B cell (primary cell): ENCODE results near the gene NPPB. TPM values are rescaled to one million over a fixed set of nuclear protein-coding genes. Genes with fewer than 3 reads are reported as not detected.

Experiments used
- ATAC-seq: fragments of 200-7000 bp; cut with Tn5 transposase; one replicate; pipeline ENCODE4 v1.10.0; 2021; ENCODE audit warnings: low read depth, mild to moderate bottlenecking, moderate number of reproducible peaks, moderate library complexity
- CTCF ChIA-PET: fragments of 350-600 bp; sonication (Branson Sonifier 250); formaldehyde crosslinking; loops from one replicate; lab custom pipeline; 2021; ENCODE audit warnings: antibody characterized with exemption, inconsistent platforms; lab: Charles Lee
- POLR2A ChIA-PET: fragments of 350-600 bp; sonication (Branson Sonifier 250); formaldehyde crosslinking; loops from one replicate; lab custom pipeline; 2021; ENCODE audit warnings: antibody characterized with exemption; lab: Charles Lee
- DNase-seq: peaks from one replicate; pipeline ENCODE4 v3.0.0; 2013
- H2AFZ ChIP-seq: 2 replicates; pipeline ENCODE4 v1.6.1; 2012; ENCODE audit warnings: mild to moderate bottlenecking, low read depth, low read length; ENCODE audit not compliant: insufficient read depth, poor library complexity, severe bottlenecking
- H3K27ac ChIP-seq, 2 donors: 1 replicate in 1 of 2; 2 replicates in 1 of 2; pipeline ENCODE4 v1.5.1; 2012 to 2013; ENCODE audit warnings: low read length in 2 of 2, mild to moderate bottlenecking in 2 of 2, moderate library complexity in 1 of 2
- H3K27me3 ChIP-seq, 4 experiments: fragments of 200-600 bp in 1 of 4; sonication (generic) in 1 of 4; replicated peaks in 1 of 4; 1 replicate in 2 of 4; 2 replicates in 2 of 4; pipeline versions ENCODE4 v1.6.1 to v1.7.0; 2013 to 2016; ENCODE audit warnings: low read length in 3 of 4, mild to moderate bottlenecking in 2 of 4, mixed read lengths in 1 of 4, moderate library complexity in 1 of 4; ENCODE audit not compliant: insufficient read depth in 4 of 4, control insufficient read depth in 3 of 4; ENCODE audit errors: control extremely low read depth in 1 of 4
- H3K36me3 ChIP-seq, 2 experiments: replicated peaks in 1 of 2; 1 replicate in 1 of 2; 2 replicates in 1 of 2; pipeline versions ENCODE4 v1.6.1 to v1.7.1; 2013; ENCODE audit warnings: low read length in 1 of 2; ENCODE audit not compliant: insufficient read depth in 2 of 2, control insufficient read depth in 1 of 2; ENCODE audit errors: control extremely low read depth in 1 of 2, extremely low read depth in 1 of 2
- H3K4me1 ChIP-seq, 2 donors: fragments of 200-600 bp in 1 of 2; sonication (generic) in 1 of 2; 1 replicate in 1 of 2; 2 replicates in 1 of 2; pipeline versions ENCODE4 v1.5.1 to v1.6.1; 2013 to 2017; ENCODE audit warnings: low read length in 2 of 2; ENCODE audit not compliant: control insufficient read depth in 2 of 2, insufficient read depth in 2 of 2
- H3K4me2 ChIP-seq: replicated peaks from 2 replicates; pipeline ENCODE3; 2012; ENCODE audit warnings: mild to moderate bottlenecking, low read depth, low read length; ENCODE audit not compliant: poor library complexity, severe bottlenecking
- H3K4me3 ChIP-seq, 5 experiments: fragments of 200-600 bp in 1 of 5; sonication (generic) in 1 of 5; 1 replicate in 3 of 5; 2 replicates in 2 of 5; pipeline versions ENCODE4 v1.5.1 to v1.7.0; 2011 to 2016; ENCODE audit warnings: low read length in 4 of 5, mild to moderate bottlenecking in 4 of 5, low read depth in 2 of 5, control low read depth in 1 of 5, moderate library complexity in 1 of 5; ENCODE audit not compliant: insufficient read depth in 1 of 5; ENCODE audit errors: control extremely low read depth in 1 of 5, extremely low read depth in 1 of 5
- H3K79me2 ChIP-seq: fragments of 200-600 bp; sonication (generic); one replicate; pipeline ENCODE4 v1.6.0; 2016; ENCODE audit warnings: low read length; ENCODE audit not compliant: control insufficient read depth, insufficient read depth
- H3K9ac ChIP-seq: fragments of 200-600 bp; sonication (generic); 2 replicates; pipeline ENCODE4 v1.6.1; 2017; ENCODE audit warnings: mild to moderate bottlenecking, low read length, moderate library complexity
- H3K9me3 ChIP-seq, 3 donors: one replicate each; pipeline versions ENCODE4 v1.6.1 to v1.7.1; 2013; ENCODE audit warnings: low read length in 2 of 3; ENCODE audit not compliant: control insufficient read depth in 2 of 3, insufficient read depth in 1 of 3; ENCODE audit errors: control extremely low read depth in 1 of 3
- H4K20me1 ChIP-seq: 2 replicates; pipeline ENCODE4 v1.6.0; 2012; ENCODE audit warnings: mild to moderate bottlenecking, low read length; ENCODE audit not compliant: insufficient read depth, control insufficient read depth, poor library complexity, severe bottlenecking
- H3K27ac Mint-ChIP-seq: one replicate; pipeline ENCODE4 v1.8.0; 2021; ENCODE audit warnings: mixed read lengths
- H3K27me3 Mint-ChIP-seq: one replicate; pipeline ENCODE4 v1.8.0; 2021; ENCODE audit warnings: mixed read lengths
- H3K4me1 Mint-ChIP-seq: one replicate; pipeline ENCODE4 v1.8.0; 2021; ENCODE audit warnings: mixed read lengths
- H3K4me3 Mint-ChIP-seq: one replicate; pipeline ENCODE4 v1.8.0; 2021; ENCODE audit warnings: mixed read lengths
- H3K9me3 Mint-ChIP-seq: one replicate; pipeline ENCODE4 v1.8.0; 2022; ENCODE audit warnings: mixed read lengths; ENCODE audit not compliant: insufficient read depth
- CTCF ChIP-seq: fragments of 200-600 bp; IDR thresholded peaks from one replicate; pipeline ENCODE4 v1.8.0; 2022; ENCODE audit warnings: antibody characterized with exemption, mild to moderate bottlenecking
- EZH2 ChIP-seq: IDR thresholded peaks from 2 replicates; pipeline ENCODE4 v1.6.1; 2012; ENCODE audit warnings: borderline replicate concordance, low read depth, mild to moderate bottlenecking, moderate library complexity, low read length; ENCODE audit not compliant: insufficient read depth, poor library complexity, severe bottlenecking
- WGBS: methylation state at CpG from one replicate; pipeline ENCODE4 v1.1.5; 2013; ENCODE audit warnings: missing lambda C conversion rate; ENCODE audit not compliant: insufficient coverage; 5-methylcytosine and 5-hydroxymethylcytosine counted together
- intact Hi-C: fragments of 100-400 bp; cut with micrococcal nuclease; formaldehyde crosslinking; loops from one replicate; pipeline ENCODE4 v1.10.0; 2022
- polyA plus RNA-seq: library from polyadenylated mRNA; depleted of rRNA; stranded (reverse); fragments of >200 nt; gene quantifications from 2 replicates; pipeline ENCODE4 v1.2.3, GENCODE V29; 2012
- total RNA-seq, 2 donors: library from RNA; stranded (reverse); fragments of 120-200 nt in 1 of 2; gene quantifications; 1 replicate in 1 of 2; 2 replicates in 1 of 2; pipeline versions ENCODE4 v1.2.3 to v1.2.4, GENCODE V29; 2013 to 2022

NPPB gene
- total and polyA plus RNA-seq, 2 donors (not counting 1 experiment from before 2014, with no cell fraction given), result not detected

- Mint-ChIP-seq H3K27me3 (peaks cover 9% of the 10 kb centered on the region), H3K4me3 (no peak overlapping the region), H3K9me3 (no peaks in the 10 kb centered on the region), H3K4me1 (no peaks in the 10 kb centered on the region), H3K27ac (no peak overlapping the region)
- Histone ChIP-seq H3K79me2 (no peaks in the 10 kb centered on the region), H3K27me3 (peaks cover 0 to 5% (median 0%) of the 10 kb centered on the region in 4 experiments), H2AFZ (no peak overlapping the region), H4K20me1 (no peaks in the 10 kb centered on the region), H3K4me1 (no peaks in the 10 kb centered on the region), H3K9ac (no peak overlapping the region), H3K4me3 (no peak overlapping the region), H3K9me3 (peaks cover 0 to 3% (median 0%) of the 10 kb centered on the region in 3 donors), H3K4me2 (no peak overlapping the region), H3K27ac (no peak overlapping the region), H3K36me3 (no peaks in the 10 kb centered on the region)
- ATAC-seq (no peak), DNase-seq (no peak)
- TF ChIP-seq CTCF, result no peak
- TF ChIP-seq EZH2, result no peak
- POLR2A ChIA-PET, result no interaction called here
- WGBS, result 82% methylated on average over 6 of the region's 6 CpGs
- CTCF ChIA-PET, result no interaction called here
- intact Hi-C loops, result no loop called here
These were observed 27.2 kb upstream of the NPPB start for GRCh38 chr1:11885916-11886315.

- Histone ChIP-seq H3K27me3 (peaks cover 0 to 8% (median 0%) of the 10 kb centered on the region in 4 experiments), H3K27ac (no peak overlapping the region), H3K36me3 (no peaks in the 10 kb centered on the region), H3K79me2 (no peaks in the 10 kb centered on the region), H3K9me3 (peaks cover 0 to 3% (median 0%) of the 10 kb centered on the region in 3 donors), H4K20me1 (no peaks in the 10 kb centered on the region), H3K4me2 (no peak overlapping the region), H3K4me1 (no peaks in the 10 kb centered on the region), H3K4me3 (no peak overlapping the region), H2AFZ (no peak overlapping the region), H3K9ac (no peak overlapping the region)
- Mint-ChIP-seq H3K9me3 (no peaks in the 10 kb centered on the region), H3K27ac (no peak overlapping the region), H3K4me3 (no peak overlapping the region), H3K4me1 (no peaks in the 10 kb centered on the region), H3K27me3 (peaks cover 7% of the 10 kb centered on the region)
- TF ChIP-seq EZH2, result no peak
- TF ChIP-seq CTCF, result no peak
- DNase-seq, result no peak
- intact Hi-C loops, result no loop called here
- CTCF ChIA-PET, result no interaction called here
- no peak for ATAC-seq
- 60% methylated on average over 10 of the region's 13 CpGs for WGBS
- POLR2A ChIA-PET, result no interaction called here
These were observed 24.2 kb upstream of the NPPB start for GRCh38 chr1:11882814-11883538.
